ENCODE data around the gene OR2J3. TPM values are rescaled to one million over a fixed set of nuclear protein-coding genes. Genes with fewer than 3 reads are reported as not detected.

The OR2J3 gene
- not detected in 2 replicates for total RNA-seq (2021)
- long read RNA-seq = 0 reads

- H4K8ac ChIP-seq (replicated peaks; ENCODE audit: insufficient read length, low read depth, low read length) = no peak within 1 kb of the TSS
- TF ChIP-seq CTCF (conservative IDR thresholded peaks at IDR 0.05) = no peak
- no peaks in the 10 kb centered on the region for H3K79me1 ChIP-seq (ENCODE audit: insufficient read depth, low read depth, low read length, poor library complexity, severe bottlenecking)
- H3K9me3 ChIP-seq (ENCODE audit: control insufficient read depth, low read depth, low read length) = no peaks in the 10 kb centered on the region
- no peak within 1 kb of the TSS for H2BK15ac ChIP-seq (ENCODE audit: low read depth, low read length)
- H3K23ac ChIP-seq (ENCODE audit: insufficient read length, low read depth, low read length) = no peak within 1 kb of the TSS
- no peak within 1 kb of the TSS for H2BK20ac ChIP-seq (ENCODE audit: low read depth, low read length, poor library complexity, severe bottlenecking)
- no peak within 1 kb of the TSS for H3K14ac ChIP-seq (ENCODE audit: insufficient read depth, low read length)
- no peak within 1 kb of the TSS for H2AFZ ChIP-seq (ENCODE audit: low read length)
- H4K91ac ChIP-seq (ENCODE audit: insufficient read length, low read depth, low read length) = no peak within 1 kb of the TSS
- peaks cover 0 to 6% of the 10 kb centered on the region in 2 experiments; a peak in 1 of 5 replicates for H3K9me3 Mint-ChIP-seq
- no peaks in the 10 kb centered on the region for H3K4me1 Mint-ChIP-seq
- no peak within 1 kb of the TSS for H3T11ph ChIP-seq (ENCODE audit: low read length)
- H3K4me3 Mint-ChIP-seq = no peak within 1 kb of the TSS
- no peak within 1 kb of the TSS for H3K27ac ChIP-seq (ENCODE audit: insufficient read length, low read depth, low read length)
- H3K27me3 ChIP-seq (ENCODE audit: insufficient read depth, low read length) = no peaks in the 10 kb centered on the region
- H3K18ac ChIP-seq (ENCODE audit: insufficient read length, low read depth, low read length) = no peak within 1 kb of the TSS
- no peak within 1 kb of the TSS for H3K4me2 ChIP-seq (ENCODE audit: insufficient read depth, insufficient read length, low read length)
- no peak within 1 kb of the TSS for H3K4ac ChIP-seq (ENCODE audit: low read depth, low read length)
- H2AK5ac ChIP-seq (ENCODE audit: insufficient read length, low read length) = no peak within 1 kb of the TSS
- no peaks in the 10 kb centered on the region for H4K20me1 ChIP-seq (ENCODE audit: control insufficient read depth, insufficient read depth, insufficient read length)
- H3K9ac ChIP-seq (ENCODE audit: extremely low read depth, insufficient read length, low read length) = no peak within 1 kb of the TSS
- H3K79me2 ChIP-seq (ENCODE audit: insufficient read depth, low read length) = no peaks in the 10 kb centered on the region
- no peak within 1 kb of the TSS for H4K5ac ChIP-seq (ENCODE audit: insufficient read length, low read depth, low read length)
- DNase-seq = no peak
- H3K27ac Mint-ChIP-seq = no peak within 1 kb of the TSS
- WGBS (ENCODE audit: extremely low coverage, insufficient read length, low lambda C conversion rate) = no CpG with 5 or more reads among the region's 1 CpG
- no peaks in the 10 kb centered on the region for H3K36me3 Mint-ChIP-seq (ENCODE audit: insufficient read depth in 1 of 3, low read depth in 3 of 3)
- H3K56ac ChIP-seq (ENCODE audit: insufficient read length, low read depth, low read length) = no peak within 1 kb of the TSS
- no peak within 1 kb of the TSS for H2BK5ac ChIP-seq (ENCODE audit: insufficient read length, low read length)
- H2BK12ac ChIP-seq (ENCODE audit: insufficient read length, low read depth, low read length) = no peak within 1 kb of the TSS
- H2BK120ac ChIP-seq (ENCODE audit: low read depth, low read length, poor library complexity, severe bottlenecking) = no peak within 1 kb of the TSS
- no peaks in the 10 kb centered on the region for H3K4me1 ChIP-seq (ENCODE audit: insufficient read depth, low read length)
- H3K23me2 ChIP-seq (ENCODE audit: insufficient read length, low read depth, low read length, poor library complexity, severe bottlenecking) = no peaks in the 10 kb centered on the region
- no peaks in the 10 kb centered on the region; the same call in 1 of the 2 replicates for H3K27me3 Mint-ChIP-seq (ENCODE audit: low read depth)
These were observed at the start of gene OR2J3 for GRCh38 chr6:29107758-29108157. Gene OR2J3 (plus strand): TSS chr6:29108058. CDS start chr6:29111891, 3,833 bp downstream.

Measured in H9 (cell line).